ENCODE data around the gene UBXN11.

The UBXN11 gene

GRCh38 chr1:26257222-26257621 lies 49.2 kb downstream of the UBXN11 start:
- Histone ChIP-seq H3K27me3 (ENCODE audit: control insufficient read depth, insufficient read depth, low read length) (no peaks in the 10 kb centered on the region), H3K36me3 (ENCODE audit: control insufficient read depth, insufficient read depth, low read length) (peaks cover 11% of the 10 kb centered on the region), H3K4me1 (ENCODE audit: control insufficient read depth, insufficient read depth, low read length) (no peaks in the 10 kb centered on the region), H3K4me3 (ENCODE audit: low read length) (no peak overlapping the region), H3K27ac (ENCODE audit: low read depth, low read length) (no peak overlapping the region), H3K9ac (ENCODE audit: low read length) (no peak overlapping the region)

- Histone ChIP-seq H3K27me3 (ENCODE audit: control insufficient read depth, insufficient read depth, low read length) (no peaks in the 10 kb centered on the region), H3K27ac (ENCODE audit: low read depth, low read length) (no peak overlapping the region), H3K36me3 (ENCODE audit: control insufficient read depth, insufficient read depth, low read length) (peaks cover 6% of the 10 kb centered on the region), H3K4me1 (ENCODE audit: control insufficient read depth, insufficient read depth, low read length) (no peaks in the 10 kb centered on the region), H3K4me3 (ENCODE audit: low read length) (no peak overlapping the region), H3K9ac (ENCODE audit: low read length) (no peak overlapping the region)
Measured at GRCh38 chr1:26254404-26254803, 52.0 kb downstream of the UBXN11 start.

DNA sequence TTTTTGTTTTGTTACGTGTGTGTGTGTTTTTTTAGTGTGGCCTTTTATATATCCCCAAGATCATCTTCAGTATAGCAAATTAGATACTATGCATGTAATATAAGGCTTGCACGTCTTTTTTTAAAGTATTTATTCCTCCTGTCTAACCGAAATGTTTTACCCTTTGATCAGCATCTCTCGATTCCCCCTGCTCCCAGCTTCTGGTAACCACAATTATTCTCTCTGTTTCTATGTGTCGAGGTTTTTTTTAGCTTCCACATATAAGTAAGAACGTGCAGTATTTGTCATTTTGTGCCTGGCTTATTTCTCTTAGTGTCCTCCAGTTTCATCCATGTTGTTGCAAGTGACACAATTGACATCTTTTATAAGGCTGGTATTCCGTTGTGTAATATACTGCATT lies 53.7 kb downstream of the UBXN11 start:
- Histone ChIP-seq H3K27ac (ENCODE audit: low read depth, low read length) (no peak overlapping the region), H3K9ac (ENCODE audit: low read length) (no peak overlapping the region), H3K27me3 (ENCODE audit: control insufficient read depth, insufficient read depth, low read length) (no peaks in the 10 kb centered on the region), H3K4me1 (ENCODE audit: control insufficient read depth, insufficient read depth, low read length) (no peaks in the 10 kb centered on the region), H3K36me3 (ENCODE audit: control insufficient read depth, insufficient read depth, low read length) (peaks cover 3% of the 10 kb centered on the region), H3K4me3 (ENCODE audit: low read length) (no peak overlapping the region)

DNA sequence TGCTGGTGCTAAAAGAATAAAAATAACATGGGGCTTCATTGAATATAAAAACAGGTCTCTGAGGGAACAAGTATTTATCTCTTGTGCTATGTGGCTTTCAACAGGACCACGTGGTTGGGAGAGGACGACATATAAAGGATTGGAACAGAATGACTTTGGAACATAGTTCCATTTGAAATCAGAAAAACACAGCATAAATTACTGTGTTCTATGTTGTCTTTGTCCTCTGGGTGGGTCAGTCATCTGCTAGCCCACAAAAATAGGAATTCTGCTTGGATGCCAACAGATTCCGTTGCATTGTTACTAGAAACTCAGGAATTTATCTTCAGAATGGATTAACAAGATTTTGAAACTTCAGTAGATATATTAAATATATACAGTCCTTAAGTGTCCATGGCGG lies 66.5 kb downstream of the UBXN11 start:
- peaks cover under 1% of the 10 kb centered on the region for H3K4me1 ChIP-seq (ENCODE audit: control insufficient read depth, insufficient read depth, low read length)
- H3K4me3 ChIP-seq (ENCODE audit: low read length) = no peak overlapping the region
- peaks cover 3% of the 10 kb centered on the region for H3K36me3 ChIP-seq (ENCODE audit: control insufficient read depth, insufficient read depth, low read length)
- H3K9ac ChIP-seq (ENCODE audit: low read length) = no peak overlapping the region
- H3K27me3 ChIP-seq (ENCODE audit: control insufficient read depth, insufficient read depth, low read length) = no peaks in the 10 kb centered on the region
- H3K27ac ChIP-seq (ENCODE audit: low read depth, low read length) = no peak overlapping the region

GRCh38 chr1:26237230-26237966 lies 69.0 kb downstream of the UBXN11 start:
- Histone ChIP-seq H3K27me3 (ENCODE audit: control insufficient read depth, insufficient read depth, low read length) (no peaks in the 10 kb centered on the region), H3K36me3 (ENCODE audit: control insufficient read depth, insufficient read depth, low read length) (no peaks in the 10 kb centered on the region), H3K9ac (ENCODE audit: low read length) (no peak overlapping the region), H3K4me3 (ENCODE audit: low read length) (no peak overlapping the region), H3K27ac (ENCODE audit: low read depth, low read length) (no peak overlapping the region), H3K4me1 (ENCODE audit: control insufficient read depth, insufficient read depth, low read length) (peaks cover 3% of the 10 kb centered on the region)

GRCh38 chr1:26234644-26235370 lies 71.6 kb downstream of the UBXN11 start:
- H3K36me3 ChIP-seq (ENCODE audit: control insufficient read depth, insufficient read depth, low read length) = no peaks in the 10 kb centered on the region

GRCh38 chr1:26233903-26234643 lies 72.4 kb downstream of the UBXN11 start, which contains the start of gene CEP85:
Gene CEP85 (plus strand): TSS chr1:26234200. CDS start chr1:26239784, 5,584 bp downstream.
- peak within 1 kb of the TSS; percentile 97 for H3K9ac ChIP-seq (ENCODE audit: low read length)
- H3K36me3 ChIP-seq (ENCODE audit: control insufficient read depth, insufficient read depth, low read length) = no peaks in the 10 kb centered on the region
- H3K4me3 ChIP-seq (ENCODE audit: low read length) = peak within 1 kb of the TSS; percentile 99

More at GRCh38 chr1:26234644-26235370, 71.6 kb downstream of the UBXN11 start:
- H3K9ac ChIP-seq (ENCODE audit: low read length) = peak overlapping the region; percentile 97
- H3K4me1 ChIP-seq (ENCODE audit: control insufficient read depth, insufficient read depth, low read length) = peaks cover 3% of the 10 kb centered on the region
- no peaks in the 10 kb centered on the region for H3K27me3 ChIP-seq (ENCODE audit: control insufficient read depth, insufficient read depth, low read length)
- H3K4me3 ChIP-seq (ENCODE audit: low read length) = peak overlapping the region; percentile 99
- peak overlapping the region; percentile 94 for H3K27ac ChIP-seq (ENCODE audit: low read depth, low read length)

More at GRCh38 chr1:26233903-26234643, 72.4 kb downstream of the UBXN11 start, which contains the start of gene CEP85:
- Histone ChIP-seq H3K27me3 (ENCODE audit: control insufficient read depth, insufficient read depth, low read length) (no peaks in the 10 kb centered on the region), H3K27ac (ENCODE audit: low read depth, low read length) (peak within 1 kb of the TSS; percentile 94), H3K4me1 (ENCODE audit: control insufficient read depth, insufficient read depth, low read length) (peaks cover 3% of the 10 kb centered on the region)

Measured in rectal smooth muscle tissue (tissue), 1 donor.